HCT116 (cell line): ENCODE results near the gene FSCN2. TPM values are rescaled to one million over a fixed set of nuclear protein-coding genes. Genes with fewer than 3 reads are reported as not detected.

ENCODE experiments used
- ATAC-seq: fragments of 200-7000 bp; cut with Tn5 transposase; 2 replicates; pipeline ENCODE4 v1.9.1; 2020; ENCODE audit warnings: mild to moderate bottlenecking, moderate library complexity
- BruUV-seq: library from RNA; stranded (reverse); fragments of 400-500 nt; replicated peaks from 2 replicates; lab custom pipeline; 2021; lab: Mats Ljungman, UMichigan
- CTCF ChIA-PET: fragments of 300-600 bp; sonication (Branson Sonifier 250); formaldehyde crosslinking; loops from one replicate; lab custom pipeline; 2021; ENCODE audit warnings: antibody characterized with exemption; lab: Charles Lee
- POLR2A ChIA-PET: fragments of 300-600, 350-600 bp; sonication (Branson Sonifier 250); formaldehyde crosslinking; loops from one replicate; lab custom pipeline; 2021; ENCODE audit warnings: antibody characterized with exemption; lab: Charles Lee
- RAD21 ChIA-PET, 2 experiments: fragments of 300-600 bp; sonication (Branson Sonifier 250); formaldehyde crosslinking; loops; one replicate each; lab custom pipeline; 2023; ENCODE audit warnings: low total read pairs in 2 of 2; ENCODE audit not compliant: uncharacterized antibody in 2 of 2, unreplicated experiment in 2 of 2, low non-redundant PET in 1 of 2; lab: Charles Lee
- DNase-seq: peaks from one replicate; pipeline ENCODE4 v3.0.0-alpha.2; 2010; ENCODE audit warnings: low read depth, low spot score
- H2AFZ ChIP-seq: fragments of 200-600 bp; shearing (Covaris generic), sonication (generic); 2 replicates; pipeline ENCODE4 v1.6.1; 2017; ENCODE audit warnings: low read depth, mixed run types, mixed read lengths, antibody characterized with exemption, low read length; ENCODE audit not compliant: poor library complexity, severe bottlenecking
- H3K27ac ChIP-seq: 2 replicates; pipeline ENCODE4 v1.5.1; 2012; ENCODE audit warnings: low read depth, low read length
- H3K27me3 ChIP-seq: fragments of 200-600 bp; sonication (generic); 2 replicates; pipeline ENCODE4 v1.6.1; 2016; ENCODE audit warnings: mixed run types, low read length, mixed read lengths; ENCODE audit not compliant: insufficient read depth
- H3K36me3 ChIP-seq, 2 experiments: fragments of 200-500 bp in 1 of 2; fragments of 200-600 bp in 1 of 2; sonication (Bioruptor generic) in 1 of 2; sonication (generic) in 1 of 2; 2 replicates each; pipeline versions ENCODE4 v1.5.1 to v1.6.1; 2014 to 2016; ENCODE audit warnings: low read length in 2 of 2, inconsistent platforms in 1 of 2, mixed read lengths in 1 of 2, mixed run types in 1 of 2; ENCODE audit not compliant: insufficient read depth in 2 of 2, control insufficient read depth in 1 of 2
- H3K4me1 ChIP-seq, 2 experiments: fragments of 200-600 bp in 1 of 2; sonication (generic) in 1 of 2; 2 replicates each; pipeline versions ENCODE4 v1.5.1 to v1.6.1; 2012 to 2017; ENCODE audit warnings: low read length in 2 of 2, inconsistent platforms in 1 of 2, mild to moderate bottlenecking in 1 of 2, mixed read lengths in 1 of 2, mixed run types in 1 of 2, moderate library complexity in 1 of 2; ENCODE audit not compliant: insufficient read depth in 2 of 2, control insufficient read depth in 1 of 2
- H3K4me2 ChIP-seq: fragments of 200-600 bp; sonication (generic); 2 replicates; pipeline ENCODE4 v1.6.1; 2017; ENCODE audit warnings: mixed run types, low read length, mixed read lengths
- H3K4me3 ChIP-seq, 2 experiments: fragments of 200-600 bp in 1 of 2; sonication (generic) in 1 of 2; replicated peaks in 1 of 2; 2 replicates each; pipeline ENCODE4 v1.5.1; 2011 to 2016; ENCODE audit warnings: low read length in 2 of 2, control low read depth in 1 of 2, low read depth in 1 of 2, mild to moderate bottlenecking in 1 of 2, mixed read lengths in 1 of 2, mixed run types in 1 of 2
- H3K79me2 ChIP-seq: fragments of 200-600 bp; sonication (generic); 2 replicates; pipeline ENCODE4 v1.6.1; 2017; ENCODE audit warnings: mild to moderate bottlenecking, mixed run types, low read length, moderate library complexity, mixed read lengths; ENCODE audit not compliant: insufficient read depth
- H3K9ac ChIP-seq: fragments of 200-600 bp; sonication (generic); 2 replicates; pipeline ENCODE4 v1.6.1; 2016; ENCODE audit warnings: low read length, mixed read lengths
- H3K9me2 ChIP-seq: fragments of 200-600 bp; sonication (generic), shearing (Covaris generic); 2 replicates; pipeline ENCODE4 v1.6.1; 2017; ENCODE audit warnings: mixed run types, mild to moderate bottlenecking, moderate library complexity; ENCODE audit not compliant: insufficient read depth
- H3K9me3 ChIP-seq, 2 experiments: fragments of 200-500 bp in 1 of 2; fragments of 200-600 bp in 1 of 2; sonication (Bioruptor generic) in 1 of 2; sonication (generic) in 1 of 2; 2 replicates each; pipeline ENCODE4 v1.6.1; 2014 to 2017; ENCODE audit warnings: low read length in 2 of 2, mixed read lengths in 2 of 2, inconsistent platforms in 1 of 2, low read depth in 1 of 2, mild to moderate bottlenecking in 1 of 2, mixed run types in 1 of 2, moderate library complexity in 1 of 2; ENCODE audit not compliant: control insufficient read depth in 1 of 2, insufficient read depth in 1 of 2
- H4K20me1 ChIP-seq: fragments of 200-600 bp; sonication (generic), shearing (Covaris generic); 2 replicates; pipeline ENCODE4 v1.6.1; 2017; ENCODE audit warnings: mixed run types, mild to moderate bottlenecking, moderate library complexity; ENCODE audit not compliant: insufficient read depth
- CBX3 ChIP-seq: IDR thresholded peaks from 2 replicates; pipeline ENCODE4 v1.6.1; 2012; ENCODE audit warnings: low read depth
- CEBPB ChIP-seq: IDR thresholded peaks from 2 replicates; pipeline ENCODE4 v1.6.1; 2012; ENCODE audit warnings: low read depth
- ELF1 ChIP-seq: IDR thresholded peaks from 2 replicates; pipeline ENCODE4 v1.6.1; 2012; ENCODE audit warnings: low read depth, borderline replicate concordance
- EZH2phosphoT487 ChIP-seq: fragments of 200-600 bp; IDR thresholded peaks from 2 replicates; pipeline ENCODE4 v1.6.1; 2018; ENCODE audit warnings: antibody characterized with exemption, borderline replicate concordance
- FOSL1 ChIP-seq: IDR thresholded peaks from 2 replicates; pipeline ENCODE4 v1.6.1; 2012; ENCODE audit warnings: low read depth
- POLR2A ChIP-seq: IDR thresholded peaks from 2 replicates; pipeline ENCODE4 v1.7.0; 2011; ENCODE audit warnings: borderline replicate concordance; ENCODE audit not compliant: insufficient read depth, insufficient read length; ENCODE audit errors: extremely low read depth
- POLR2AphosphoS5 ChIP-seq: IDR thresholded peaks from 2 replicates; pipeline ENCODE4 v1.6.1; 2011; ENCODE audit warnings: mild to moderate bottlenecking, low read depth, low read length, moderate library complexity
- RAD21 ChIP-seq: IDR thresholded peaks from 2 replicates; pipeline ENCODE4 v1.6.1; 2012; ENCODE audit warnings: low read depth, mild to moderate bottlenecking
- REST ChIP-seq: IDR thresholded peaks from 2 replicates; pipeline ENCODE4 v1.6.1; 2012; ENCODE audit warnings: low read depth
- SIN3A ChIP-seq: IDR thresholded peaks from 2 replicates; pipeline ENCODE4 v1.6.1; 2012; ENCODE audit warnings: low read depth
- SP1 ChIP-seq: IDR thresholded peaks from 2 replicates; pipeline ENCODE4 v1.6.1; 2012; ENCODE audit warnings: low read depth
- SRF ChIP-seq: IDR thresholded peaks from 2 replicates; pipeline ENCODE4 v1.6.1; 2012; ENCODE audit warnings: low read depth
- YY1 ChIP-seq: IDR thresholded peaks from 2 replicates; pipeline ENCODE4 v1.6.1; 2011; ENCODE audit warnings: low read length, low read depth, moderate library complexity, mild to moderate bottlenecking; ENCODE audit not compliant: insufficient replicate concordance; ENCODE audit errors: extremely low read depth
- ZBTB33 ChIP-seq: IDR thresholded peaks from 2 replicates; pipeline ENCODE4 v1.6.1; 2011; ENCODE audit warnings: mild to moderate bottlenecking, low read length, moderate library complexity; ENCODE audit not compliant: insufficient replicate concordance; ENCODE audit errors: extremely low read depth
- ZFX ChIP-seq: fragments of 450-650 bp; IDR thresholded peaks from 2 replicates; pipeline ENCODE4 v1.6.1; 2017
- ZNF274 ChIP-seq: fragments of 200-500 bp; sonication (Bioruptor generic); IDR thresholded peaks from 2 replicates; pipeline ENCODE4 v1.6.1; 2014; ENCODE audit warnings: mild to moderate bottlenecking, low read depth, low read length, inconsistent platforms
- intact Hi-C: fragments of 100-400 bp; cut with micrococcal nuclease; formaldehyde crosslinking; loops from 2 replicates; pipeline ENCODE4 v1.10.0; 2022
- total RNA-seq: library from RNA; stranded (reverse); gene quantifications from one replicate; pipeline ENCODE4 v1.2.1, GENCODE V29; 2021; ENCODE audit not compliant: unreplicated experiment

Gene FSCN2
- total RNA-seq, 1 experiment from 2014 or later: 10.1 TPM

- Histone ChIP-seq H2AFZ (no peak overlapping the region), H3K4me1 (peaks cover 12 to 30% of the 10 kb centered on the region in 2 experiments), H3K9ac (no peak overlapping the region), H3K79me2 (no peaks in the 10 kb centered on the region), H4K20me1 (no peaks in the 10 kb centered on the region), H3K9me2 (no peaks in the 10 kb centered on the region), H3K27me3 (no peaks in the 10 kb centered on the region), H3K36me3 (no peaks in the 10 kb centered on the region), H3K9me3 (no peaks in the 10 kb centered on the region), H3K4me3 (no peak overlapping the region), H3K27ac (no peak overlapping the region), H3K4me2 (no peak overlapping the region)
- ATAC-seq (no peak), DNase-seq (no peak)
- ChIA-PET CTCF (no interaction called here), RAD21 (no interaction called here), POLR2A (interaction anchor here (1.0 kb wide), 1 partner anchor 87 kb away, joined by 3 read pairs; the partner anchor contains the start of gene BAHCC1)
- TF ChIP-seq POLR2AphosphoS5: no peak
- TF ChIP-seq POLR2A: no peak
- no peak for TF ChIP-seq ZBTB33
- intact Hi-C loops: no loop called here
- BruUV-seq: no TSS peak
Observed at GRCh38 chr17:81481815-81482505, 46.2 kb upstream of the FSCN2 start.

GRCh38 chr17:81482673-81483072 lies 45.5 kb upstream of the FSCN2 start:
- BruUV-seq: no TSS peak
- RAD21 ChIA-PET: no interaction called here
- TF ChIP-seq FOSL1 (no peak), SIN3A (no peak), ZNF274 (no peak), POLR2A (no peak), SP1 (no peak), YY1 (no peak), ZFX (no peak), CEBPB (no peak), REST (no peak), POLR2AphosphoS5 (no peak), EZH2phosphoT487 (no peak), RAD21 (no peak), SRF (no peak), CBX3 (no peak), ELF1 (no peak)

More at GRCh38 chr17:81482673-81483072, 45.5 kb upstream of the FSCN2 start:
- H4K20me1 ChIP-seq: no peaks in the 10 kb centered on the region
- H3K27me3 ChIP-seq: no peaks in the 10 kb centered on the region
- H2AFZ ChIP-seq: no peak overlapping the region
- peaks cover 19 to 36% of the 10 kb centered on the region in 2 experiments for H3K4me1 ChIP-seq
- H3K4me3 ChIP-seq: no peak overlapping the region
- no peak overlapping the region for H3K4me2 ChIP-seq
- CTCF ChIA-PET: no interaction called here
- DNase-seq (no peak), ATAC-seq (no peak)
- POLR2A ChIA-PET: no interaction called here
- H3K79me2 ChIP-seq: no peaks in the 10 kb centered on the region
- intact Hi-C loops: no loop called here
- no peaks in the 10 kb centered on the region for H3K9me3 ChIP-seq
- no peaks in the 10 kb centered on the region for H3K9me2 ChIP-seq
- H3K9ac ChIP-seq: no peak overlapping the region
- no peak overlapping the region for H3K27ac ChIP-seq
- no peaks in the 10 kb centered on the region for H3K36me3 ChIP-seq
